ENCODE data around the gene AGK.
A peak's percentile ranks its signal among the peaks of the same experiment; 100 is the strongest.
"Not testable (repeated sequence)": the region's sequence is repeated elsewhere in the genome, so short reads cannot be mapped to it uniquely, and the experiment has no call there.

Gene AGK

GRCh38 chr7:141646826-141647480 is 95.7 kb downstream of the AGK start:
- DNase-seq (ENCODE audit: low read depth, low spot score): no peak

GRCh38 chr7:141647701-141648100 is 96.5 kb downstream of the AGK start:
- not testable (repeated sequence) for DNase-seq (ENCODE audit: low read depth, low spot score)

- DNase-seq (ENCODE audit: low read depth, low spot score): no peak
Measured at GRCh38 chr7:141648276-141649114, 97.3 kb downstream of the AGK start.

GRCh38 chr7:141649137-141649864 is 98.1 kb downstream of the AGK start:
- DNase-seq (ENCODE audit: low read depth, low spot score): no peak

- DNase-seq (ENCODE audit: low read depth, low spot score): peak; percentile 67
Measured at GRCh38 chr7:141649865-141650634, 98.8 kb downstream of the AGK start.

DNA sequence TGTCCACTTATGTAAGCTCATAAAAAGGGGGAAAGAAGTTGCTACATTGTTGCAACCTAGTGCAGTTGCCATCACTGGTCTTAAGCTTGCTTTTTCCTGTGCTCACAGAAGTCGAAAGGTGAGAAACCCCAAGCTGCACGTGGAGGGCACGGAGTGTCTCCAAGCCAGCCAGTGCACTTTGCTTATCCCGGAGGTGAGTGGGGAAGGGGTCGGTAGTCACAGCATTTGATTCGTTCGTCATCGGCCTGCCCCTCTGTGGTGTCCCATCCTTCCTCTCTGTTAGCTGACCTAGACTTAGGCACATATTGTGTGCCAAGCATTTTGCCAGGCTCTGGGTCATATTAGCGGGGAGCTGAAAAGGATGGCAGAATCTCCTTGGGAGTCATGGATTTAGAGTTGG is 100.2 kb downstream of the AGK start:
- no peak for DNase-seq (ENCODE audit: low read depth, low spot score)

GRCh38 chr7:141652691-141653090 is 101.5 kb downstream of the AGK start:
- no peak for DNase-seq (ENCODE audit: low read depth, low spot score)

DNA sequence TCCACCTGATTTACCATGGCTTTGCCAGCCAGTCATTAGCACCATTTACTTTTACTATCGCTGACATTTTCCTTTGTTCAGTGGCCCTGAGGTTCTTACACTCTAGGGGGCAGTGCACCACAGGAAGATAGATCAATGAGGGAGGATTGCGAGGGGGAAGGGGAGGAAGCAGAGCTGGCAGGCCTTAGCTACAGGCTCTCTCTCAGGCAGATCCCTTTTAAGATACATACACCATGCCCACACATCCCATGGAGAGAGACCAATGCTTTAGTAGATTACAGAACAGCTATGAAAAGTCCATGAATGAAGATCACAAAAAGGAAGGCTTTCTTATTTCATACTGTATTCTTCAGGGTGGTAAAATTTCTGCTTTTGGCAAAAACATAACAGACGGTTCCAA is 103.3 kb downstream of the AGK start:
- peak; percentile 37 for DNase-seq (ENCODE audit: low read depth, low spot score)

- DNase-seq (ENCODE audit: low read depth, low spot score): no peak
Measured at GRCh38 chr7:141659501-141659900, 108.3 kb downstream of the AGK start.

GRCh38 chr7:141660259-141660658 is 109.0 kb downstream of the AGK start:
- DNase-seq (ENCODE audit: low read depth, low spot score): no peak

DNA sequence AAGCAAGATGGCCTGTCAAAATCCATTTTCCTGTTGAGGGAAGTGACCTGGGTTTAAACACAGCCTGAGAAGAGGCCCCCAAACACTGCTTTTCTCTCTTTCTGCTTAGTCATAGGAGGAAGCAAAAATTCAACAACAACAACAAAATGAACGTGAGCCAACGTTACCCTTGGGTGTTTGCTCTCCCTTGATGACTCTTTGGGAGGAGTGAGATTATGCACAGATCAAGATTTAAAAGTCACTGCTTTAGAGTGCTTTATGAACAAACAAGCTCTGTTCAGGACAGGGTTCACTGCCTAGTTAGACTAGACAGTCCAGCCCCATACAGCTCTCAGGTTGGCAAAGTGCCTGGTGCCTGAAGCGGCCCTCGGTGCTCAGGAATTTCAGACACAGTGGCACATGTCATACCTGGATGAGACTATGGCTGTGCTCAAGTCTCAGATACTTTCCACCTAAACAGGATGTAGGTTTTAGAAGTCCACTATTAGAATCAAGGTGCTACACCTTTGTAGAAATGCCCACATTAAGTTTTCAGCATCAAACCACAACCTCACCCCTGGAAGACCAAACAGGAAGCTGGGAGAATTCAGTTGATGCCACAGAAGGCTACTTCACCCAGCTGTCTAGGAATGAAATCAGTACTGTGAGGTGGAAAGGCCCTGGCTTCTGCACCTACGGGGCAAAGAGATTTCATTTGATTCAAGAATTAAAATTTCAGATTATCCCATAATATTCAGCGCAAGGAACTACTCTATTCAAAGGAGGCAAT is 112.1 kb downstream of the AGK start:
- DNase-seq (ENCODE audit: low read depth, low spot score): no peak

GRCh38 chr7:141664450-141664849 is 113.2 kb downstream of the AGK start:
- no peak for DNase-seq (ENCODE audit: low read depth, low spot score)

GRCh38 chr7:141665208-141666035 is 114.2 kb downstream of the AGK start:
- DNase-seq (ENCODE audit: low read depth, low spot score): no peak

GRCh38 chr7:141666071-141666470 is 114.9 kb downstream of the AGK start:
- no peak for DNase-seq (ENCODE audit: low read depth, low spot score)

DNA sequence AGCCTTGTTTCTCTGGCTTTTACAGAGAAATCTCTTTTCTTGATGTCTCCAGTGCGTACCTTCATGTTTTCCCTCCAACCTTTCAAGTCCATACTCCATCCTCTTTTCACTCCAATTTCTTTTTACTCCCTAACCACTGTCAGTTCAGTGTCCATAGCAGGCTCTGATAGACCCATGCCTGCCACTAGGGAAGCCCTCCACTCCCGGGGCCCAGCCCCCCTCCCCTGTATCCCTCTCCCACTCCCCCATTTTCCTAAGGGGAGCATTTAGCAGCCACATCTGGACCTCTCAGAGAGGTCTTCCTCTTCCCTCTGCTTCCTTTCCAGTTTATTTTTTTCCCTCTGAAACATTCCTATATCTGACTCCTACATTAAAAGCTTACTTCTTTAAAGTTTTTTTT is 117.6 kb downstream of the AGK start:
- DNase-seq (ENCODE audit: low read depth, low spot score): no peak

- no peak for DNase-seq (ENCODE audit: low read depth, low spot score)
Measured at GRCh38 chr7:141671705-141672496, 120.7 kb downstream of the AGK start.

DNA sequence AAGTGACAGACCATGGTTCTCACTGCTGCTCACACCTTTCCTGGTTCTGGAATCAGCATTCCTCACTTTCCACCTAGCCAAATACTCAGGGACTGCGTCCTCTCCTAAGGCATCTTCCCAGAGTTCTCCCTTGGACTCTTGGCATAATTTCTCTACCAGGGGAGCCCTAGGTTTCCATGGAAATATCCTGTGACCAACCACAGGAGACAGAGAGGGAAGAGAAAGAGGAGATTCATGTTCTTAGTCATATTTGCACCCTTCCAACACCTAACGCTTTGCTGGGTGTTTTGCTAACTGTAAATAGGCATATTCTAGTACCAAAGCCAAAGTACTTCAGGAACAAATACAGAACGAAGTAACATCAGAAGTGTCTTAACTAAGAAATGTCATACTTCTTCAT is 122.1 kb downstream of the AGK start:
- DNase-seq (ENCODE audit: low read depth, low spot score): no peak

DNA sequence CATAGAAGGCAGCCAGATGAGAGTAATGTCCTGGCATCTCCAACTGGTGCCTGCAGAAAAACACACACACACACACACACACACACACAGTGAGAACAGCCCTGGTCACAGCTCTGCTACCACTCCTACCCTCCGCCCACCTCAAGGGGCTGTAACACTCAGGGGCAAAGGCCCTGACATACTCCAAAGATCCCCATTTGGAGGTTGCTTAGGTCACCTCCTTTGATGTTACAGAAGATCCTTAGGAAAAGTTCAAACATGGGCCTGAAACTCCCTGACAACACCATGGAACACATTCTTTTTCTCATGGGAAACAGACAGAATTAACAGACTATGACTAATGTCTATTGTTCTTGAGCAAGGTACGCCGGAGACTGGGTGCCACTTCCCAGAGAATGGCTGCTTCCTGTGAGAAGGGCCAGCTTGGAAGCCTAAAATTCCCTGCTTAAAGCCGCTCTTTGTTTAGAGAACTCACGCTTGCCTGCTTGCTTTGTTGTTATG is 123.0 kb downstream of the AGK start:
- no peak for DNase-seq (ENCODE audit: low read depth, low spot score)

GRCh38 chr7:141674702-141675101 is 123.5 kb downstream of the AGK start:
- DNase-seq (ENCODE audit: low read depth, low spot score): no peak

Measured in brain pericyte (primary cell).